NCI-H748 (cell line): ENCODE results near the gene ZFYVE28.
"Not testable (repeated sequence)": the region's sequence is repeated elsewhere in the genome, so short reads cannot be mapped to it uniquely, and the experiment has no call there.

Experiments used
- DNase-seq: peaks from one replicate; lab custom pipeline; 2025; ENCODE audit not compliant: unreplicated experiment; lab: John Stamatoyannopoulos, UW

The ZFYVE28 gene

GRCh38 chr4:2275546-2276251, 142.7 kb downstream of the ZFYVE28 start:
- no peak for DNase-seq

DNA sequence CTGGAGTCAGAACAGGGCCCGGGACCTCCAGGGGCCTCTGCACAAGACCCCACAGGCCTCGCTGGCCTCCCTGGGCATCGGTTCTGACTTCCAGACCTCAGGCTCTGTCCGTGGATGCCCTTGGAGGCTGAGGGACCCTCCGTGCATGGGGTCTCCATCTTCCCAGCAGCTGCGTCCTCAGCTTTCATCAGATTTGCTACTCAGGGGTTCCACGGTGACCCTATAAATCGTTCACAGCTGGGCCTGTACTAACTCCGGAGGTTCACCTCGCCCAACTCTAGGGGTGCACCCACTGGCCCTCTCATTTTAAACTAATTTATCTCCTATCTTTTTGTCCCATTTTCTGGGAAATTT, 143.4 kb downstream of the ZFYVE28 start:
- not testable (repeated sequence) for DNase-seq

DNA sequence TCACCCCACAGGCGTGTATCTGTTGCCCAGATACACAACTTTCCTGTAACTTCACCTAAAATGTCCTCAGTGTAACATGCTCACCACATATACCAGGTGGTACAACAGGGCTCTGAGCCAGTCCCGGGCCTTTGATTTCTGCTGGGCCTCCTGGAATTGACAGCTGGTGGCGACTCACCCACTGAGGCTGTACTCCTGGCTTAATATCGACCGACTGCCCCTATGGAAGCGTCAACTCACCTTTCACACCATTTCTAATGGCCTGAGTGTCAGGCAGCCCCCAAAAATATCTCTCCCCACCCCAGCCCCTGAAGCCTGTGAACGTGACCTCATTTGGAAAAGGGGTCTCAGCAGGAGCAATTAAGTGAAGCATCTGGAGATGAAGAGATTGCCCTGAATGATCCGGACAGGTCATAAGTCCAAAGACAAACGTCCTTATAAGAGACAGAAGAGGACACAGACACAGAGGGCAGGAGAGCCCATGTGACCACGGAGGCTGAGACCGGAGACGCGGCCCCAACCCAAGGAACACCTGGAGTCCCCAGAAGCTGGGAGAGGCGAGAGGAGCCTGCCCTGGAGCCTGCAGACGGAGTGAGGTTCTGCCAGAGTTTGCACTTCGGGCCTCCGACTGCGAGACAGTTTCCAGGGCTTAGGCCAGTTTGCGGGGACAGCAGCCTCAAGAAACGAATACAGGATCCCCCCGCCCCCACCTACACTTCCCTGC, 144.0 kb downstream of the ZFYVE28 start:
- DNase-seq = no peak

- DNase-seq = no peak
Measured at GRCh38 chr4:2273657-2274319, 144.7 kb downstream of the ZFYVE28 start.

GRCh38 chr4:2273221-2273620, 145.2 kb downstream of the ZFYVE28 start:
- no peak for DNase-seq

GRCh38 chr4:2272828-2273120, 145.7 kb downstream of the ZFYVE28 start:
- no peak for DNase-seq

DNA sequence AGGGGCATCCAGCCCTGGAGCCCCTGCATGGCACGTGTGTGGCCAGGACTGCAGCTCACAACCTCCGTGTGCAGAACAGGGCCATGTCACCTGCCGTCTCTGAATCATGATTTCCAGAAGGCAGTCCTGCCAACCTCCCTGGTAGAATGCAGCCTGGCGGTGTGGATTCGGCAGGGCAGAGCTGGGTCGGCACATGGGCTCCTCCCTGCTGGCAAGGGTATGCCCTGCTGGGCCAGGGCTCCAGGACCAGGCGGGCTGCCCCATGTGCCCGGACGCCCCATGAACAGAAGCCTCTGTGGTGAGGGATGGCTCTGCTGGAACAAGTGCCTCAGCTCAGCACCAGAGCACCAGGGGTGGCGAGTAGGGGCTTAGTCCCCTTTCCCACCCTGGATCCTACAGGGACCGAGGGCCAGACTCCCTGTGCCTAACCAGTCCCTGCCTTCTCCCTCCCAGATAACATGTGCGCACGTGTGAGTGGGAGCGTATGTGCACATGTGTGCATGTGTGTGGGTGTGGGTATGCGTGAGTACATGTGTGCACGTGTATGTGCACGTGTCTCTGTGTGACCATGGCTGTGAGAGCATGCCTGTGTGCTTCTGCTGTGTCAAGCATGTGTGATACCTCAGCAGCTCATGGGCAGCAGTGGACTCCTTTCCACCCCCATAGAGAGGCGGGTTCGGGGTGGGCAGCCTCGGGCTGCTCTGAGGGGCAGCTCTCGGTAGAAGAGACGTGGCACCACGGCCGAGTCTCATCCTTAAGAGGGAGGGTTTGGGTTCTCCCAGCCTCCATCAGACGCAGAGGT, 146.2 kb downstream of the ZFYVE28 start:
- no peak for DNase-seq

- DNase-seq = no peak
Measured at GRCh38 chr4:2271279-2272025, 147.0 kb downstream of the ZFYVE28 start.

DNA sequence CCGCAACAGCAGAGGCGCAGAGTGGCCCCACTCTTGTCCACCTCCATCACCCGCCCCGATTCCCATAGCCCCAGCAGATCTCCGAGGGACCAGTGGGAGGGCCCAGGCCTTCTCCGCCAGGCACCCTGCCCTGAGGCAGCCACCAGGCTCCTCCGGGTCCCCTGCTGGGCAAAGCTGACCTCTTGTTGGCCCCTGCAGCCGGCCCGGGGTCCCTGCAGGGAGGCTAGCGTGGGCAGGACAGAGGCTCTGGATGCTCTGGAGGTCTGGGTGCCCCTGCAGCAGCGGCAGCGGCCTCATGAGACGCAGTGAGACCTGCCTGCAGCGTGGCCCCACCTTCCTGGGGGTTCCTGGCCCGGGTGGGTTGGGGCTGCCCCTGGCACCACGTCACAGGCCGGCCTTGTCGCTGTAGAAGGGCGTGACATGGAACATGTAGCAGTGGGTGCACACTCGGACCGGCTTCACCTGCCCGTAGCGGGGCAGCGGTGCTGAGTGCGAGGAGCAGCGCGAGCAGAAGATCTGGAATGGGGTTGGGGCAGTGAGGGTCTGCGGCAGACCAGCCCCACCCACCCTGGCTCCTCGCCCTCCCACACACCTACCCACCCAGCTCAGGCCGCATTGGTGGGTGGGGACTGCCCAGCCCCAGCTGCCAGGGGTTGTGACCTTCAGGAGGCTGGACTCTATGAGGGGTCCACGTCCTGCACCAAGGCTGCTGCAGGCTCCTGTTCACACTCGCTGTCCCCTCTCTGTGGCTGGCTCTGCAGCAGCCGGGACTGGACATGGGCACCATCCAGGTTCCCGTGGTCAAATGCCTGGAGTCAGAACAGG, 147.9 kb downstream of the ZFYVE28 start:
- DNase-seq = no peak

GRCh38 chr4:2269618-2270163, 148.8 kb downstream of the ZFYVE28 start:
- no peak for DNase-seq

GRCh38 chr4:2269206-2269531, 149.3 kb downstream of the ZFYVE28 start:
- no peak for DNase-seq

GRCh38 chr4:2268357-2269205, 149.9 kb downstream of the ZFYVE28 start:
- DNase-seq = no peak

DNA sequence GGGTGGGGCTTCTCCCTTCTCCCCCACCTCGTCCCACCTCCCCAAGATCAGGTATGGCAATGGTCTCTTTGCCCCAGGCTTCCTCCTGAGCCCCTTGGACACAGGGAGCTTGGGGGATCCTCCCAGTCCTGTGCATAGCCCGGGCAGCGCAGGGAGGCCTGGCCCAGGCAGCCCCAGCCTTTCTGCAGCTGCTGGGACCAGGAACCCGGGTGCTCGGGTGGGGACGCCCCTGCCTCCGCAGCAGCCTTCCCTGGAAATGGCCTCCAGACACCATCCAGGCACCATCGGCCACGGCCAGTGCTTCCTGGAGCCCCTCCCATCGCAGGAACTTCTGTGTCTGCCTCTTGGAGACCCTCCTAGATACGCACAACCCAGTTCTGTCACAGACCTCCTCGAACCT, 150.6 kb downstream of the ZFYVE28 start:
- no peak for DNase-seq

DNA sequence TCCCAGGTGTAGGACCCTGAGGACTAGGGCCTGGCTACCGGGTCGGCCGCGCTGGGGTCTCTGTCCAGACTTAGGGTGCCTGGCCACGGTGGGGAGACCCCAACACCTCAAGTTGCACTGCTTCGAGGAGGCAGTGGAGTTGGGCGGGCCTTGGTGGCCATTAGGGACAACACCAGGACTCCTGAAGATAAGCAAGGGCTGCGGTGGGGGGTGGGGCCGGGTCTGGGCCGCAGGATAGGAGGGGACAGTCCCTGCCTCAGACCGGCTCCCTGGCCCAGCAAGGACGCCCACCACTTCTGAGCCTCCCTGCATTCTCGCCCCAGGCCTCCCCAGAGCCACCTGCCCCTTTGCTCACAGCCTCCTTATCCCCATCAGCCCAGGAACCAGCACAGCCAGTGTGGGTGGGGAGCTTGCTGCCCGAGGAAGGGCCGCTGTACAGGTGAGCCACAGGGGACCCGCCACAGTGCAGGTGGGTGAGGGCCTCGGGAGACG, 151.1 kb downstream of the ZFYVE28 start:
- DNase-seq = no peak

- no peak for DNase-seq
Measured at GRCh38 chr4:2266821-2267220, 151.6 kb downstream of the ZFYVE28 start.

DNA sequence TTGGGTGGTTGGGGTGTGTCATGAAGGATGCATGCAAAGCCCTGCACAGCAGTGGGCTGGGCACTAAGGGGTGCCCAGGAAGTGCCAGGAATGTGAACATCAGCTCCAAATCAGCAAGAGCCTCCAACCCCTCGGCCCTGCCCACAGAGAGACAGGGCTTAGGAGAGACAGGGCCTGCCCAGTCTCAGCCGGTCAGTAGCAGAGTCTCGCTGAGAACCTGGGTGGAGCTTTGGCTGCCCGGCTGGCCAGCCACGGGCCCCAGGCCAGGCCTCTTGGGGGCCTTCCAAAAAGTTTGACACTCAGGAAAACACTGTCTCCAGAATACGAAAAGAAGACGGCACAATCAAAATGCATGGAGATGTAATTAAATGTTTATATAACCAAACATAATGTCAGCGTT, 152.3 kb downstream of the ZFYVE28 start:
- no peak for DNase-seq

DNA sequence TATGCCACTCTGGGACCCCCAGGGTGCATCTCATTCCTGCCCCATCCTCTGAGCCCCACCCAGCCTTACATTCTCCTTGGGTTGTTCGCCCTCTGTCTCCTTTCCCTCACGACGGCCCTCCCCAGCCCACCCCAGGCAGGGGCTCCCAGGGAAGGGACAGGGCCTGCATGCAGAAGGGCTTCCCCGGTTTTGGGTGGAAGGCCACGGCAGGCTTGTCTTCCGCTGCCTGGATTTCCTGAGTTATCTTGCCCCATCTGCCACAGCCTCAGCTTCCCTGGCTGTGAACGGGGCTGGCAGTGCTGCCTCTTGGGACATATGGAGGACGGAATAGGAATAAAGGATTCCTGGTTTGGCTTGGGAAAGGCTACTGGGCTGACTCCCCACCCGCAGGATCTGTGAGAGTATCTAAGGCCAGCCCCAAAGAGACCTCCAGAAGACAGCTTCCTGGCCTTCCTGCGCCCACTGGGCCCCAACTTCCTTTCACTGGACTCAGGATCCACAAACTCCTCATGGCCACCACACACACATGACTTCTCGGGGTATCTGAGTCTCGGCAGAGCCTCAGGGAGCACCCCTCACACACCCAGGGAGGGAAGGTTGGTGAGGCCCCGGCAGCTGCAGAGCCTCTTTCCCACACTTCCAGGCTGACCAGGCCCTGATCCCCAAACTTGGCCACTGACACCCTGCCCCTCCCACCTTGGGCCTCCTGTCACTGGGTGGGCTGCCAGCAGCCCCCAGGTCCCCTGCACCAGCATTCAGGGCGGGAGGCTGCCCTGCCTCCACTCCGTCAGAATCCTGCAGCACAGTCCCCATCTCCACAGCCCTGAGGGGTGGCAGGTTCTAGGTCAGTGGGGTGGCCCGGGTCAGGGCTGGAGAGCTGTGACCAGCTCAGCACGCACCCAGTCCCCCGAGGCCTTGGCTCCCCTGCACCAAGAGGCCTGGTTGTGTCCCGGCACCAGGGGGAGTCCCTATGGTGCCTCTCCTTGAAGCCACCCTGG, 153.0 kb downstream of the ZFYVE28 start:
- DNase-seq = no peak
